GM23338 (cell line): ENCODE data around the gene MOSMO. TPM values are rescaled to one million over a fixed set of nuclear protein-coding genes. Genes with fewer than 3 reads are reported as not detected.

ENCODE experiments used
- ATAC-seq: fragments of 200-7000 bp; cut with Tn5 transposase; 3 replicates; pipeline ENCODE4 v1.9.1; 2020
- DNase-seq: peaks from one replicate; pipeline ENCODE4 v3.0.0-alpha.2; 2015; ENCODE audit warnings: low spot score
- H2AFZ ChIP-seq: fragments of 200-600 bp; sonication (generic); 2 replicates; pipeline ENCODE4 v1.8.0; 2016; ENCODE audit warnings: antibody characterized with exemption, mild to moderate bottlenecking, moderate library complexity
- H3F3A ChIP-seq: fragments of 200-600 bp; sonication (generic); replicated peaks from 2 replicates; pipeline ENCODE4 v1.8.0; 2017; ENCODE audit warnings: antibody characterized with exemption, mixed run types, low read depth
- H3K27ac ChIP-seq: fragments of 200-600 bp; sonication (generic); 2 replicates; pipeline ENCODE4 v1.6.1; 2016; ENCODE audit warnings: low read depth
- H3K27me3 ChIP-seq: fragments of 200-600 bp; sonication (generic); 2 replicates; pipeline ENCODE4 v1.8.0; 2016; ENCODE audit warnings: mild to moderate bottlenecking, mixed run types, moderate library complexity; ENCODE audit not compliant: insufficient read depth
- H3K36me3 ChIP-seq: fragments of 200-600 bp; sonication (generic); 2 replicates; pipeline ENCODE4 v1.8.0; 2016; ENCODE audit warnings: mild to moderate bottlenecking; ENCODE audit not compliant: insufficient read depth
- H3K4me1 ChIP-seq: fragments of 200-600 bp; sonication (generic); 2 replicates; pipeline ENCODE4 v1.8.0; 2016; ENCODE audit warnings: mild to moderate bottlenecking, moderate library complexity; ENCODE audit not compliant: insufficient read depth
- H3K4me2 ChIP-seq: fragments of 200-600 bp; sonication (generic); 2 replicates; pipeline ENCODE4 v1.7.1; 2017; ENCODE audit warnings: mixed run types
- H3K4me3 ChIP-seq: fragments of 200-600 bp; sonication (generic); 2 replicates; pipeline ENCODE4 v1.6.1; 2016; ENCODE audit warnings: mixed run types
- H3K79me2 ChIP-seq: fragments of 200-600 bp; sonication (generic); replicated peaks from 2 replicates; pipeline ENCODE4 v1.8.0; 2017; ENCODE audit warnings: mild to moderate bottlenecking; ENCODE audit not compliant: insufficient read depth
- H3K9me2 ChIP-seq: fragments of 200-600 bp; sonication (generic); 2 replicates; pipeline ENCODE4 v1.8.0; 2017; ENCODE audit not compliant: insufficient read depth
- H4K20me1 ChIP-seq: fragments of 200-600 bp; sonication (generic); replicated peaks from 2 replicates; pipeline ENCODE4 v1.8.0; 2017; ENCODE audit warnings: mild to moderate bottlenecking; ENCODE audit not compliant: insufficient read depth
- H3K27ac Mint-ChIP-seq: 2 replicates; pipeline ENCODE4 v1.8.0; 2020; ENCODE audit warnings: inconsistent platforms, mild to moderate bottlenecking, moderate library complexity, mixed read lengths
- H3K27me3 Mint-ChIP-seq: 3 replicates; pipeline ENCODE4 v1.8.0; 2022; ENCODE audit warnings: low read depth, mild to moderate bottlenecking, moderate library complexity, mixed read lengths, inconsistent platforms; ENCODE audit not compliant: insufficient read depth, poor library complexity
- H3K36me3 Mint-ChIP-seq: 3 replicates; pipeline ENCODE4 v1.8.0; 2021; ENCODE audit warnings: low read depth, mild to moderate bottlenecking, inconsistent platforms, moderate library complexity, mixed read lengths
- H3K4me1 Mint-ChIP-seq: 3 replicates; pipeline ENCODE4 v1.8.0; 2020; ENCODE audit warnings: mild to moderate bottlenecking, inconsistent platforms, mixed read lengths
- H3K4me3 Mint-ChIP-seq: 3 replicates; pipeline ENCODE4 v1.8.0; 2021; ENCODE audit warnings: moderate library complexity, mild to moderate bottlenecking, inconsistent platforms, mixed read lengths
- H3K9me3 Mint-ChIP-seq: 3 replicates; pipeline ENCODE4 v1.8.0; 2020; ENCODE audit warnings: moderate library complexity, mild to moderate bottlenecking, inconsistent platforms, mixed read lengths
- CREB1 ChIP-seq: fragments of 250-450 bp; sonication (Bioruptor Pico); IDR thresholded peaks from 2 replicates; pipeline ENCODE4 v1.5.0; 2020; ENCODE audit warnings: low read depth, mild to moderate bottlenecking, moderate library complexity
- ETS1 ChIP-seq: IDR thresholded peaks from 2 replicates; pipeline ENCODE4 v1.6.1; 2016; ENCODE audit warnings: antibody characterized with exemption
- EZH2 ChIP-seq: fragments of 200-600 bp; sonication (generic); IDR thresholded peaks from one replicate; pipeline ENCODE4 v1.8.0; 2017; ENCODE audit warnings: antibody characterized with exemption, mild to moderate bottlenecking, low read depth; ENCODE audit not compliant: unreplicated experiment
- EZH2phosphoT487 ChIP-seq: fragments of 200-600 bp; sonication (generic); IDR thresholded peaks from one replicate; pipeline ENCODE4 v1.8.1; 2018; ENCODE audit warnings: antibody characterized with exemption; ENCODE audit not compliant: unreplicated experiment
- JUNB ChIP-seq: IDR thresholded peaks from one replicate; pipeline ENCODE4 v1.6.1; 2016; ENCODE audit warnings: antibody characterized with exemption; ENCODE audit not compliant: unreplicated experiment
- NANOG ChIP-seq: IDR thresholded peaks from 2 replicates; pipeline ENCODE4 v1.6.1; 2016; ENCODE audit warnings: antibody characterized with exemption, borderline replicate concordance
- POLR2AphosphoS5 ChIP-seq: IDR thresholded peaks from 2 replicates; pipeline ENCODE4 v1.6.1; 2016; ENCODE audit warnings: antibody characterized with exemption, low read depth
- REST ChIP-seq: IDR thresholded peaks from one replicate; pipeline ENCODE4 v1.6.1; 2018; ENCODE audit warnings: antibody characterized with exemption; ENCODE audit not compliant: unreplicated experiment
- STAT1 ChIP-seq: IDR thresholded peaks from one replicate; pipeline ENCODE4 v1.6.1; 2016; ENCODE audit warnings: antibody characterized with exemption; ENCODE audit not compliant: unreplicated experiment
- ZNF114 ChIP-seq: fragments of 250-450 bp; sonication (Bioruptor Pico); IDR thresholded peaks from 2 replicates; pipeline ENCODE4 v1.5.0; 2020; ENCODE audit warnings: mild to moderate bottlenecking, moderate library complexity
- ZNF331 ChIP-seq: fragments of 250-450 bp; sonication (Bioruptor Pico); IDR thresholded peaks from 2 replicates; pipeline ENCODE4 v1.5.0; 2020; ENCODE audit warnings: low read depth, mild to moderate bottlenecking, moderate library complexity
- polyA plus RNA-seq: library from polyadenylated mRNA; unstranded; fragments of >200 nt; fragmentation: Nextera tagmentation; extraction: Ambion mirVana; gene quantifications from 2 replicates; pipeline ENCODE4 v1.2.1, GENCODE V29; 2016
- total RNA-seq: library from RNA; depleted of rRNA; stranded (reverse); fragments of >200 nt; shearing (Covaris generic); gene quantifications from 2 replicates; pipeline ENCODE4 v1.2.3, GENCODE V29; 2014

MOSMO gene
- total and polyA plus RNA-seq, 2 experiments from 2014 or later: 8.7 to 19.2 TPM

- no peak for TF ChIP-seq REST
- TF ChIP-seq JUNB: no peak
- no peak for TF ChIP-seq ZNF331 (CRISPR knock-in tag)
- no peak for TF ChIP-seq NANOG
- no peak for TF ChIP-seq ETS1
Measured at GRCh38 chr16:21973945-21974344, 34.0 kb upstream of the MOSMO start (continued).

- Histone ChIP-seq H3K36me3 (peaks cover 71% of the 10 kb centered on the region), H3K79me2 (no peaks in the 10 kb centered on the region), H4K20me1 (0 out of 2 replicates have a peak, but pooled peaks cover 8% of the 10 kb centered on the region), H3K4me2 (no peak overlapping the region), H2AFZ (no peak overlapping the region), H3K4me1 (no peaks in the 10 kb centered on the region; the same call in 1 of the 2 replicates), H3F3A (no peaks in the 10 kb centered on the region), H3K4me3 (no peak overlapping the region), H3K27ac (no peak overlapping the region), H3K9me2 (no peaks in the 10 kb centered on the region), H3K27me3 (no peaks in the 10 kb centered on the region)
- TF ChIP-seq REST (no peak), ETS1 (no peak), ZNF331 (CRISPR knock-in tag) (no peak), CREB1 (CRISPR knock-in tag) (no peak), JUNB (no peak), ZNF114 (no peak), EZH2 (no peak), STAT1 (no peak), POLR2AphosphoS5 (no peak), NANOG (no peak), EZH2phosphoT487 (no peak)
- H3K36me3 Mint-ChIP-seq: peaks cover 65% of the 10 kb centered on the region
- H3K27me3 Mint-ChIP-seq: no peaks in the 10 kb centered on the region
- H3K4me1 Mint-ChIP-seq: no peaks in the 10 kb centered on the region
- H3K4me3 Mint-ChIP-seq: no peak overlapping the region
- DNase-seq (no peak), ATAC-seq (no peak)
- no peaks in the 10 kb centered on the region for H3K9me3 Mint-ChIP-seq
- no peak overlapping the region for H3K27ac Mint-ChIP-seq
Measured at GRCh38 chr16:21980032-21980431, 27.9 kb upstream of the MOSMO start.
